ENCODE results near the gene ABHD11. TPM values are rescaled to one million over a fixed set of nuclear protein-coding genes. Genes with fewer than 3 reads are reported as not detected.

ABHD11 gene
- total and polyA plus RNA-seq, 4 donors, result 5.1 to 7.6 (median 6.6) TPM

GRCh38 chr7:73723813-73724212 lies 14.8 kb downstream of the ABHD11 start:
- H3K4me1 ChIP-seq (ENCODE audit: control insufficient read depth in 4 of 4, insufficient read depth in 4 of 4, low read length in 3 of 4), result peaks cover 9 to 27% (median 18%) of the 10 kb centered on the region in 4 donors
- no peaks in the 10 kb centered on the region for H3K36me3 ChIP-seq (ENCODE audit: control insufficient read depth in 4 of 4, insufficient read depth in 3 of 4, low read depth in 1 of 4, low read length in 3 of 4)
- H3K27me3 ChIP-seq (ENCODE audit: control insufficient read depth in 4 of 4, insufficient read depth in 4 of 4, low read length in 3 of 4), result no peaks in the 10 kb centered on the region
- no peak for DNase-seq (ENCODE audit: low spot score)
- no peak overlapping the region for H3K9ac ChIP-seq (ENCODE audit: low read depth in 1 of 2, low read length in 2 of 2)
- no peak overlapping the region for H3K4me3 ChIP-seq (ENCODE audit: low read depth in 1 of 3, low read length in 3 of 3)
- H3K27ac ChIP-seq (ENCODE audit: low read depth in 1 of 2, low read length in 2 of 2), result no peak overlapping the region
- 95% methylated on average over 3 of the region's 3 CpGs for WGBS
- TF ChIP-seq JUND (IDR thresholded peaks at IDR 0.05) (no peak), RAD21 (IDR thresholded peaks at IDR 0.05) (no peak), GABPA (IDR thresholded peaks at IDR 0.05 in 1 of 2, conservative IDR thresholded peaks at IDR 0.05 in 1 of 2) (no peak), FOXA1 (IDR thresholded peaks at IDR 0.05) (no peak), NR2F2 (IDR thresholded peaks at IDR 0.05) (no peak), CTCF (IDR thresholded peaks at IDR 0.05; ENCODE audit: low read depth, low read length, missing input control) (no peak), ZBTB33 (IDR thresholded peaks at IDR 0.05) (no peak), ATF3 (IDR thresholded peaks at IDR 0.05) (no peak), MAX (IDR thresholded peaks at IDR 0.05) (no peak), REST (IDR thresholded peaks at IDR 0.05) (no peak), HNF4G (IDR thresholded peaks at IDR 0.05) (no peak), HNF4A (conservative IDR thresholded peaks at IDR 0.05) (no peak)
- H3K9me3 ChIP-seq (ENCODE audit: control insufficient read depth in 4 of 4, low read length in 3 of 4), result no peaks in the 10 kb centered on the region

DNA sequence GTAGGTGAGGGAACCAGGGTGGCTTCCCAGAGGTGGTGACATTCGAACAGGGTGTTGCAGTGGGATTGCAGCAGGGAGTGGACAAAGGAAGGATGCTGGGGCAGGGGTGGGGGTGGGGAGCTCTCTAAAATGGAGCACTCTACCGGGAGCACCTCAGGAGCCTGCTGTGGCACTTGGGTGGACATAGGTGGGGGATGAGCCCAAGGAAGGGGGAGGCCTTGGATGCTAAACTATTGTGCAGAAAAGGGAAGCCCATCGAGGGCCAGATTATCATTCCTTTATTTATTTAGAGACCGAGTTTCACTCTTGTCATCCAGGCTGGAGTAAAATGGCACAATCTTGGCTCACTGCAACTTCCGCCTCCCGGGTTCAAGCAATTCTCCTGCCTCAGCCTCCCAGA lies 15.8 kb downstream of the ABHD11 start:
- no peak for DNase-seq (ENCODE audit: low spot score)
- Histone ChIP-seq H3K9me3 (ENCODE audit: control insufficient read depth in 4 of 4, low read length in 3 of 4) (no peaks in the 10 kb centered on the region), H3K27ac (ENCODE audit: low read depth in 1 of 2, low read length in 2 of 2) (no peak overlapping the region), H3K4me1 (ENCODE audit: control insufficient read depth in 4 of 4, insufficient read depth in 4 of 4, low read length in 3 of 4) (peaks cover 12 to 33% (median 20%) of the 10 kb centered on the region in 4 donors), H3K9ac (ENCODE audit: low read depth in 1 of 2, low read length in 2 of 2) (no peak overlapping the region), H3K27me3 (ENCODE audit: control insufficient read depth in 4 of 4, insufficient read depth in 4 of 4, low read length in 3 of 4) (no peaks in the 10 kb centered on the region), H3K36me3 (ENCODE audit: control insufficient read depth in 4 of 4, insufficient read depth in 3 of 4, low read depth in 1 of 4, low read length in 3 of 4) (no peaks in the 10 kb centered on the region), H3K4me3 (ENCODE audit: low read depth in 1 of 3, low read length in 3 of 3) (no peak overlapping the region)
- WGBS, result 78% methylated on average over 6 of the region's 6 CpGs
- no peak for TF ChIP-seq GABPA (IDR thresholded peaks at IDR 0.05 in 1 of 2, conservative IDR thresholded peaks at IDR 0.05 in 1 of 2)
- TF ChIP-seq TAF1 (conservative IDR thresholded peaks at IDR 0.05), result no peak
- no peak for TF ChIP-seq EGR1 (IDR thresholded peaks at IDR 0.05; ENCODE audit: low read depth in 2 of 2)
- TF ChIP-seq FOXA2 (IDR thresholded peaks at IDR 0.05), result no peak
- no peak for TF ChIP-seq RXRA (IDR thresholded peaks at IDR 0.05)
- TF ChIP-seq NR2F2 (IDR thresholded peaks at IDR 0.05), result no peak
- TF ChIP-seq CTCF (IDR thresholded peaks at IDR 0.05; ENCODE audit: low read depth, low read length, missing input control), result no peak
- no peak for TF ChIP-seq REST (IDR thresholded peaks at IDR 0.05)
- TF ChIP-seq SP1 (IDR thresholded peaks at IDR 0.05), result no peak
- TF ChIP-seq RAD21 (IDR thresholded peaks at IDR 0.05), result no peak
- TF ChIP-seq HNF4A (conservative IDR thresholded peaks at IDR 0.05), result no peak
- no peak for TF ChIP-seq YY1 (IDR thresholded peaks at IDR 0.05)
- TF ChIP-seq FOXA1 (IDR thresholded peaks at IDR 0.05), result no peak
- TF ChIP-seq MAX (IDR thresholded peaks at IDR 0.05), result no peak

All from liver (tissue), 9 donors.